GM19467 (cell line): Measurements from ENCODE around the gene RAB11A.

Experiments
- ATAC-seq: cut with Tn5 transposase; IDR thresholded peaks from one replicate; pipeline ENCODE4 v1.9.1; 2021; ENCODE audit warnings: mild to moderate bottlenecking, moderate library complexity; ENCODE audit not compliant: unreplicated experiment

RAB11A gene

GRCh38 chr15:65914981-65915925 is 46.0 kb downstream of the RAB11A start:
- no peak for ATAC-seq

DNA sequence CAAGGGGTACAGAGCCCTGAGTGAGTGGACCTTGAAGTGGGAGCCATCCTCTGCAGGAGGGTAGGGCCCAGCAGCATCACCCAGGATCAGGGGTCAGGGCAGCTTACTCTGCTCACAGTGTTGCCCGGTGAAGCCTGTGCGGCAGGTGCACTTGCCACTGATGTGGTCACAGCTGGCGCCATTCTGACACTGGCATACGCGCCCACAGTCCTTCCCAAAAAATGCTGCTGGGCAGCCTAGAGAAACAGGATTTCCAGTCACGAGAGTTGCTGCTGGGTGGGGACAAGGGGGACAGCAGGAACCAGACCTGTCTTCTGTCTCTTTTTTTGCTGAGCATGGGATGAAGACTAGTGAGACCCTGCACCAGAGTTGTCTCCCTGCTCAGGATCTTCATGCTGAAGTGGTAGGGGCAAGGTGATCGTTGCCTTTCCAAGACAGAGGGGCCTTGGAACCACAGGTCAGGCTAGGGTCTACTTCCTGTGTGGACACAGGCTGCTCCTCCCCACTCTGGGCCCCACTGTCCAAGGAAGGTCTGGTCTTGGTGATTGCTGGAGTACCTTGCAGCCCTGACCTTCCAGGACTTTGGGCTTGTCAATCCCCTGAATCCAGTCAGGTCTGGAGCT is 46.9 kb downstream of the RAB11A start:
- ATAC-seq = no peak

DNA sequence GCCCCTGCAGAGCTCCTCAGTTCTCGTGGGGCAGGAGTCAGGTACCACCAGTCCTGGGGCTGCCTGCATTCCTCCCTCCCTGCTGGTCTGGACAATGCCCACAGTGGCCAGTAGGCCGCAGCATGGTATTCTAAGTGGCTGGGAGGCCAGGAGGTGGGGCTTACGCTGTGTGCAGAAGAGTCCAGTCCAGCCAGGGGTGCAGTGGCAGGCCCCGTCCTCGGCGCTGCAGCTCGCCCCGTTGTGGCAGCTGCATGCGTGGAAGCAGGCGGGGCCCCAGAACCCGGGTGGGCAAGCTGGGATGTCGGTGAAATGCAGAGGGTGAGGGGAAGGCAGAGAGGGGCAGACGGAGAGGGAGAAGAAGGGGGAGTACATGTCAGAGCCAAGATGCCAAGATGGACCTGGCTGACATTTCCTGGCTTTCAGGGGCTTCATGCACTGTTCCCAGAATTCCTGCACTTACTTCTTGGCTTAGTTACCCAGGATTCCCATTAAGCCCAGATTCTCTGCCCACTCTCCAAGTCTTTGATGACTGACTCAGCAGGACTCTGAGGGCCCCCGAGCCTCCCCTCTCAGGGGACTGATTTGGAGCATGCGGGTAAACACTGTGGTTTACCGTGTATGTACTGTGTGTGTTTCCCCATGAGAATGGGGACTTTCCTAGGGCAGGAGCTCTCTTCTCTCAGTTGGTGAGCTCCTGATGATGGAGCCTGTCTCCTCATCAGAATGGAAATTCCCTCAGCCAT is 47.5 kb downstream of the RAB11A start:
- peak; percentile 44 for ATAC-seq

GRCh38 chr15:65917407-65917756 is 48.1 kb downstream of the RAB11A start:
- no peak for ATAC-seq

GRCh38 chr15:65917936-65918335 is 48.6 kb downstream of the RAB11A start:
- ATAC-seq = no peak

DNA sequence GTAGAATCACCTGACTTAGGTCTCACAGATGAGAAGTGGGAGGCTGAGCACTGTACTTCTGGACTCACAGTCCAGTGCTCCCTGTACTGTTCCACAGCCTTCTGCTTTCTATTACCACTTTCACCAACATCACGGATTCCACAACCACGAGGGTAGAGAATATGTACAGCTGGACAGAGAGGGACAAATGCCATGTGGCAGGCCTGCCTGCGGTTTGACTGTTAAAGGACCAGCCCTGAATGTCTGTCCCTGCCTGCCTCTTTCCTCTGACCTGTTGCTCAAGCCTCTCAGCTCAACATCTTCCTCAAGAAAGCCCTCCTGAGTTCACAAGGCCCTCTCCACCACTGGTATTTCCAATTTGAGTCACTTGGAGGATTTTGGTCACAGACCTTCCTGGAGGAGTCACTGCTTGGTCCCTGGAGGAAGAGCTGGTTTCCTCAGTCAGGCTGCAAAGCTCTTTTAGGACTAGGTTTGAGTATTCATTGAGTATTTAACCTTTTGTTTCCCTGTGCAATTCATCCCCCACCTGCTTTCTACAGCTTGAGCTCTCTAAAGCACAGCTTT is 49.1 kb downstream of the RAB11A start:
- ATAC-seq = no peak

DNA sequence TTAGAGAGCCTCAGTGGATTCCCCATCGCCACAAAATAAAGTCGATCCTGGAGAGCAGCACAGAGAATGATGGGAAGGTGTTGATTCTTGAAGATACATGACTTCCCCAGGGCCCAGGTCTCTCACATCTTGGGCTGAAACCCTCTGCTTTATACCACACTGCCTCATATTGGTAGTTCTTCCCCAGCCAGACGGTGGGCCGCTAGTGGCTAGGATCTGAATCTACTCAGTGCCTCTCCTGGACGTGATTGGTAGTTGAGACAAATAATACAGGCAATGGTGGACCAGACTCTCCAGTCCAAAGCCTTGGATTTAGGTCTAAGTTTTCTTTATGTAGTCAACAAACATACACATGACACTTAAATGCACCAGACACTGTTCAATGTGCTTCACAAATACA is 49.7 kb downstream of the RAB11A start:
- no peak for ATAC-seq

GRCh38 chr15:65919353-65919752 is 50.1 kb downstream of the RAB11A start:
- ATAC-seq = no peak

GRCh38 chr15:65920121-65920520 is 50.8 kb downstream of the RAB11A start:
- no peak for ATAC-seq

DNA sequence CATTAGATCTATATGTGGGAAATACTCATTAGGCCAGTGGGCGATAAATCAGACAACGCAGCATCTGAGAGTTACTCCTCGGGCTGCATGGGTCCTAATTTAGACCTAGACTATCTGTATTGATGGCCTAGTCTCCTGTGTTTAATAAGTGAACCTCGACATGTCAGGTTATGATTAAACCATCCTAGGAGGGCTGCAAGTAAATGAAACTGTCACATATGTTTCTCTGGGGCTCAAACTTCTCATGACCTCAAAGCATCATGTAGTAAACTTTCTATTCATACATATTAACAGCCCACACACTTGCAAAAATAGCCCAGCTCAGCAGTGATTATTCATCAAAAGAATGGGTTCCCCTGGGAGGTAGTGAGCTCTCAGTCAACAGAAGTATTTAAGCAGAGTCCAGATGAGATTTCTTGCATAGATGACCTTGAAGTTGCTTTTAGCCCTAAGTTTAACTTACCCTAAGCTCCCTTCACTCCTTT is 51.6 kb downstream of the RAB11A start:
- peak; percentile 39 for ATAC-seq

DNA sequence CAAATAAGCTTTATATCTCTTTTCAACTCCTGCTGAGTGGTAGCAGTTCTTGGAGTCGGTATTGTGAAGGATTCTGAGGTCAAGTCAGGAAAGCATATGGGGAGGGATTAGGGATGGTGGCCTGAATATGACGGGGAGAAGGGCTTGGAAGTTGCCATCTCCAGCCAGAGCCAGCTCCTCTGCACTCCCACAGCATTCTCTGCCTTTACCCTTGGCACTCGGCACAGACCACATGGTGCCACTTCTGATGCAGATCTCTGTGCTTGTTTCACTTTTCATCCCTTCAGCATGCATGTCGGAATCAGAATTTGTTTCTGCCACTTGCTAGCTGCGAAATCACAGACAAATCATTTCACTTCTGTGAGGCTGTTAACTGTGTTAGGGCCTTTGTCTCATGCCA is 52.5 kb downstream of the RAB11A start:
- ATAC-seq = no peak

GRCh38 chr15:65922621-65923020 is 53.3 kb downstream of the RAB11A start:
- no peak for ATAC-seq

- no peak for ATAC-seq
Measured at GRCh38 chr15:65923264-65923663, 54.0 kb downstream of the RAB11A start.

DNA sequence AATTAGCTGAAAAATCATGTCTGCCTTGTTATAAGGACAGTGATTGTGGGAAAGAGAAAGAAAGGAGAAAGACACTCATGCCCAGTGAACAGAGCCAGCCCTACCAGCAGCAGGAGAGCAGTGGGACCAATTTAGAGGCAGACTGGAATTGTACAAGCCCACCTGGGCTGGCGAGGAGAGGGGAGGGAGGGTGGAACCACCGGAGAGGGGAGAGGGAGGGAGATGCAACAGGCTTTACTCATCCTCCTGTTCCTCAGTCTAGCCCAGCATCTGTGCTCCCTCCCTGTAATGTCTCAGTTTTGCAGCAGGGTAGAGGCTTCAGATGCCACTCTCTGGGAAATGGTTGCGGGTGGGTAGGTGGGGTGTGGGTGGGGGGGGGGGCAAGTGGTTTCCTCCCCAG is 54.7 kb downstream of the RAB11A start:
- ATAC-seq = no peak

DNA sequence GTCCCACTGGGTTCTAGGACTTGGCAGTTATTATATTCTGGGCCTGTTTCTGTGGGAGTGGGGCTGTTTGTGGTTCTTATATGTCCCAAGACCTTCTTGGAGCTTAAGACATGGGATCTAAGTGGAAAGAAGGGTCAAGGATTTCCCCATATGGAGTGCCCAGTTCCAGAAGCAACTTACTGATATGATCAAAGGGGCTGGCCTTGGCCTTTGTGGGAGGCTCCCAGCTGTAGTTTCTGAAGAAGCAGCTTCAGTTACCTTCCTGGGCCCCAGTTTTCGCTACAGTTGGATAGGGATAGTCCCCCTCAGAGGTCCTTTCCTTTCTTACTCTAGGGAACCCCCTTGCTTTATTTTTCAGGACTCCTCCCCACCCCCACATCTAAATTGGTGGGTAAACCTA is 56.0 kb downstream of the RAB11A start:
- no peak for ATAC-seq

DNA sequence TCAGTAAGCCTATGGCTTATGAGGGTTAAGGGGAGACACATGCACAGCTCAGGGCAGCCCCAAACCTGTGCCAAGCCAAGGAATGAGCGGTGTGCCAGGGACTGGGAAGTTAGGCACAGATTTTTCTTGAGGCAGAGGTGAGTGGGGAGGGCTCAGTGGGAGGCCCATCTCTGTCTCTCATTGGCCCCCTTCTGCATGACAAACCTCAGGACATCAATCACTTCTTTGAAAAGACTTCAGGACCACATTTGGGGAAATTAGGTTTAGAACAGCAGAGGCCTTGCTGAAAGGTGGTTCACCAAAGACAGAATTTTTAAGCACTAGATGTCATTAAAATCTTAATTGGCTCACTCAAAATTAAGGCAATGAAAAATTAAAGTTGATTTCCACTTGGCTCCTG is 57.2 kb downstream of the RAB11A start:
- ATAC-seq = no peak

DNA sequence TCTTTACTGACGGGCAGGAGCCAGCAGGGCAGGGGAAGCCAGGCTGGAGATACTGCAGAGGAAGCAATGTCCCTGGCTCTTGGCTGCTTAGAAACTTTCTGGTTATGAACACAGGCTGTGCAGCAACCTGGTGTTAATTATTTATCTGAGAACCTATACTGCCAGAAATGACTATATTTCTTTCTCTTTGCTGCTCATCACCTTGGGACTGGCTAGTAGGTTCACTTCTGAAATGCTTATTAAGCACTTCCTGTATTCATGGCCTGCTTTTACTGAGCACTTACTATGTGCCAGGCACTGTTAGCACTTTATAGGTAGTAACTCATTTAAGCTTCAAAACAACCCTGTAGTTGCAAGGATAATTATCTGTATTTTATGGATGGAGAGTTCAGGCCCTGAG is 57.6 kb downstream of the RAB11A start:
- no peak for ATAC-seq

- ATAC-seq = no peak
Measured at GRCh38 chr15:65927545-65927944, 58.3 kb downstream of the RAB11A start.

- ATAC-seq = no peak
Measured at GRCh38 chr15:65929573-65929972, 60.3 kb downstream of the RAB11A start.

- ATAC-seq = no peak
Measured at GRCh38 chr15:65930134-65930533, 60.8 kb downstream of the RAB11A start.

DNA sequence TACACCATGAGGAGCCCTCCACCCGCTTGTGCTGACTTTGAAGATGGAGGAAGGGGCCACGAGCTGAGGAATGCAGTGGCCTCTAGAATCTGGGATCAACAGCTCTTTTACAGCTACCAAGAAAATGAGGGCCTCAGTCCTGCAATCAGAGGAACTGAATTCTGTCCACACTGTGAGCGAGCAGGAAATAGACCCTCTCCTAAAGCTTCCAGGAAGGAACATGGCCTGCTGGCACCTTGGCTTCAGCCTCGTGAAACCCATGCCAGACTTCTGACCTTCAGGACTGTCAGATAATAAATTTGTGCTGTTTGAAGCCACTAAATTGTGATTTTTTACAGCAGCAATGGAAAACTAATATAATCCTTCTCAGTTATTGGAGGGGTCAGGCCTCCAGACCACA is 61.9 kb downstream of the RAB11A start:
- ATAC-seq = no peak
